WTC11 (cell line): ENCODE results near the gene LRMDA. TPM values are rescaled to one million over a fixed set of nuclear protein-coding genes. Genes with fewer than 3 reads are reported as not detected.

Experiments
- ATAC-seq: fragments of 200-7000 bp; cut with Tn5 transposase; 2 replicates; pipeline ENCODE4 v1.10.0; 2021; ENCODE audit warnings: mild to moderate bottlenecking, moderate library complexity
- CTCF ChIA-PET: fragments of 300-600 bp; sonication (Branson Sonifier 250); formaldehyde crosslinking; loops from one replicate; lab custom pipeline; 2021; ENCODE audit warnings: antibody characterized with exemption; lab: Charles Lee
- POLR2A ChIA-PET: fragments of 350-600 bp; sonication (Branson Sonifier 250); formaldehyde crosslinking; loops from one replicate; lab custom pipeline; 2021; ENCODE audit warnings: antibody characterized with exemption; lab: Charles Lee
- DNase-seq: peaks from one replicate; pipeline ENCODE4 v3.0.0; 2021; ENCODE audit warnings: low spot score
- H3K27ac Mint-ChIP-seq: 2 replicates; pipeline ENCODE4 v1.8.0; 2021; ENCODE audit warnings: mixed read lengths
- H3K27me3 Mint-ChIP-seq: 2 replicates; pipeline ENCODE4 v1.8.0; 2021; ENCODE audit warnings: low read depth, mild to moderate bottlenecking, moderate library complexity, mixed read lengths
- H3K36me3 Mint-ChIP-seq: 2 replicates; pipeline ENCODE4 v1.8.0; 2021; ENCODE audit warnings: mixed read lengths
- H3K4me1 Mint-ChIP-seq: 2 replicates; pipeline ENCODE4 v1.8.0; 2022; ENCODE audit warnings: mixed read lengths
- H3K4me3 Mint-ChIP-seq: 2 replicates; pipeline ENCODE4 v1.8.0; 2021; ENCODE audit warnings: mild to moderate bottlenecking, moderate library complexity, mixed read lengths
- H3K9me3 Mint-ChIP-seq: 2 replicates; pipeline ENCODE4 v1.8.0; 2021; ENCODE audit warnings: mixed read lengths
- AFF4 ChIP-seq: sonication (generic); formaldehyde crosslinking; IDR thresholded peaks from 2 replicates; pipeline ENCODE4 v1.8.1; 2023; ENCODE audit warnings: mild to moderate bottlenecking, missing genetic modification reagents, borderline replicate concordance
- ATF3 ChIP-seq: sonication (generic); formaldehyde crosslinking; conservative IDR thresholded peaks from 2 replicates; pipeline ENCODE4 v1.8.1; 2022; ENCODE audit warnings: mild to moderate bottlenecking, missing genetic modification reagents
- CREB1 ChIP-seq: sonication (generic); formaldehyde crosslinking; IDR thresholded peaks from 2 replicates; pipeline ENCODE4 v1.8.0; 2023; ENCODE audit warnings: mild to moderate bottlenecking, missing genetic modification reagents
- E2F5 ChIP-seq: sonication (generic); formaldehyde crosslinking; IDR thresholded peaks from 2 replicates; pipeline ENCODE4 v1.8.1; 2022; ENCODE audit warnings: mild to moderate bottlenecking, moderate library complexity, missing genetic modification reagents
- EMX1 ChIP-seq: fragments of 250-450 bp; sonication (Bioruptor Pico); IDR thresholded peaks from 2 replicates; pipeline ENCODE4 v1.8.0; 2021; ENCODE audit warnings: mild to moderate bottlenecking
- FOXJ3 ChIP-seq: sonication (generic); formaldehyde crosslinking; IDR thresholded peaks from 2 replicates; pipeline ENCODE4 v1.9.0; 2021; ENCODE audit warnings: missing genetic modification reagents, mild to moderate bottlenecking, borderline replicate concordance
- GABPB1 ChIP-seq: sonication (generic); formaldehyde crosslinking; IDR thresholded peaks from 2 replicates; pipeline ENCODE4 v1.8.1; 2023; ENCODE audit warnings: mild to moderate bottlenecking, missing genetic modification reagents
- IRF1 ChIP-seq: sonication (generic); formaldehyde crosslinking; IDR thresholded peaks from 2 replicates; pipeline ENCODE4 v1.8.0; 2023; ENCODE audit warnings: missing genetic modification reagents
- IRF2 ChIP-seq: sonication (generic); formaldehyde crosslinking; IDR thresholded peaks from 2 replicates; pipeline ENCODE4 v1.8.0; 2022; ENCODE audit warnings: low read depth, missing genetic modification reagents, borderline replicate concordance
- JAZF1 ChIP-seq: fragments of 250-450 bp; sonication (Bioruptor Pico); IDR thresholded peaks from 2 replicates; pipeline ENCODE4 v1.9.0; 2021; ENCODE audit warnings: moderate library complexity, mild to moderate bottlenecking, inconsistent platforms
- MYBL2 ChIP-seq: sonication (generic); formaldehyde crosslinking; IDR thresholded peaks from 2 replicates; pipeline ENCODE4 v1.8.1; 2023; ENCODE audit warnings: mild to moderate bottlenecking, moderate library complexity, missing genetic modification reagents
- NFE2L1 ChIP-seq: sonication (generic); formaldehyde crosslinking; IDR thresholded peaks from 2 replicates; pipeline ENCODE4 v1.8.1; 2023; ENCODE audit warnings: missing genetic modification reagents
- SMAD4 ChIP-seq: sonication (generic); formaldehyde crosslinking; IDR thresholded peaks from 2 replicates; pipeline ENCODE4 v1.8.0; 2022; ENCODE audit warnings: mild to moderate bottlenecking, missing genetic modification reagents
- SP1 ChIP-seq: sonication (generic); formaldehyde crosslinking; conservative IDR thresholded peaks from 2 replicates; pipeline ENCODE4 v1.8.1; 2022; ENCODE audit warnings: missing genetic modification reagents
- TCF7 ChIP-seq: sonication (generic); formaldehyde crosslinking; IDR thresholded peaks from 2 replicates; pipeline ENCODE4 v1.8.0; 2022; ENCODE audit warnings: mild to moderate bottlenecking, low read depth, missing genetic modification reagents, moderate library complexity
- ZBTB21 ChIP-seq: sonication (generic); formaldehyde crosslinking; IDR thresholded peaks from 2 replicates; pipeline ENCODE4 v1.8.1; 2023; ENCODE audit warnings: mild to moderate bottlenecking, missing genetic modification reagents, borderline replicate concordance
- ZBTB43 ChIP-seq: sonication (generic); formaldehyde crosslinking; IDR thresholded peaks from 2 replicates; pipeline ENCODE4 v1.8.1; 2023; ENCODE audit warnings: mild to moderate bottlenecking, missing genetic modification reagents
- ZNF121 ChIP-seq: sonication (generic); formaldehyde crosslinking; IDR thresholded peaks from 2 replicates; pipeline ENCODE4 v1.8.0; 2023; ENCODE audit warnings: missing genetic modification reagents
- ZNF232 ChIP-seq: sonication (generic); formaldehyde crosslinking; IDR thresholded peaks from 2 replicates; pipeline ENCODE4 v1.8.0; 2022; ENCODE audit warnings: mild to moderate bottlenecking, missing genetic modification reagents
- ZNF317 ChIP-seq: sonication (generic); formaldehyde crosslinking; IDR thresholded peaks from 2 replicates; pipeline ENCODE4 v1.8.1; 2023; ENCODE audit warnings: low read depth, mild to moderate bottlenecking, moderate library complexity, missing genetic modification reagents, borderline replicate concordance
- ZNF532 ChIP-seq: fragments of 250-450 bp; sonication (Bioruptor Pico); IDR thresholded peaks from 2 replicates; pipeline ENCODE4 v1.9.0; 2021; ENCODE audit warnings: mild to moderate bottlenecking, borderline replicate concordance
- ZNF671 ChIP-seq: fragments of 250-450 bp; sonication (Bioruptor Pico); IDR thresholded peaks from 2 replicates; pipeline ENCODE4 v1.8.0; 2021; ENCODE audit warnings: mild to moderate bottlenecking
- total RNA-seq: library from RNA; stranded (reverse); gene quantifications from 3 replicates; pipeline ENCODE4 v1.2.3, GENCODE V29; 2021

Gene LRMDA
- total RNA-seq, 1 experiment from 2014 or later: 0.92 TPM

GRCh38 chr10:75681334-75681733 lies 249.9 kb downstream of the LRMDA start:
- H3K27ac Mint-ChIP-seq: no peak overlapping the region
- POLR2A ChIA-PET: no interaction called here
- no peak for TF ChIP-seq ZNF317 (CRISPR knock-in tag)
- TF ChIP-seq ZBTB21 (CRISPR knock-in tag): no peak
- TF ChIP-seq IRF2: no peak
- TF ChIP-seq ZNF671: no peak
- TF ChIP-seq MYBL2 (CRISPR knock-in tag): no peak
- no peak for TF ChIP-seq NFE2L1 (CRISPR knock-in tag)
- no peak for TF ChIP-seq IRF1
- TF ChIP-seq ZBTB43: no peak
- no peak for TF ChIP-seq EMX1
- no peak for TF ChIP-seq ZNF232 (CRISPR knock-in tag)
- no peak for TF ChIP-seq ZNF121 (CRISPR knock-in tag)
- no peak for TF ChIP-seq TCF7
- no peak for TF ChIP-seq JAZF1
- no peak for TF ChIP-seq AFF4 (CRISPR knock-in tag)
- TF ChIP-seq SP1: no peak
- TF ChIP-seq, all 79 proteins: peak for 0
- no peaks in the 10 kb centered on the region for H3K27me3 Mint-ChIP-seq
- no peak for ATAC-seq
- H3K9me3 Mint-ChIP-seq: no peaks in the 10 kb centered on the region
- 0 out of 2 replicates have a peak, but pooled peaks cover 3% of the 10 kb centered on the region for H3K4me1 Mint-ChIP-seq
- CTCF ChIA-PET: no interaction called here
- H3K4me3 Mint-ChIP-seq: no peak overlapping the region
- no peak for DNase-seq
- H3K36me3 Mint-ChIP-seq: no peaks in the 10 kb centered on the region

GRCh38 chr10:75682649-75683557 lies 251.5 kb downstream of the LRMDA start:
- Mint-ChIP-seq H3K4me3 (no peak overlapping the region), H3K4me1 (0 out of 2 replicates have a peak, but pooled peaks cover 3% of the 10 kb centered on the region), H3K9me3 (peaks cover 14% of the 10 kb centered on the region), H3K27ac (no peak overlapping the region), H3K36me3 (peaks cover under 1% of the 10 kb centered on the region; the same call in 1 of the 2 replicates), H3K27me3 (no peaks in the 10 kb centered on the region; the same call in 1 of the 2 replicates)
- ChIA-PET POLR2A (no interaction called here), CTCF (no interaction called here)
- no peak for DNase-seq
- TF ChIP-seq ATF3 (CRISPR knock-in tag): no peak
- TF ChIP-seq SMAD4 (CRISPR knock-in tag): no peak
- TF ChIP-seq FOXJ3 (CRISPR knock-in tag): no peak
- TF ChIP-seq NFE2L1 (CRISPR knock-in tag): no peak
- TF ChIP-seq GABPB1 (CRISPR knock-in tag): no peak
- no peak for TF ChIP-seq E2F5 (CRISPR knock-in tag)
- TF ChIP-seq ZNF532 (CRISPR knock-in tag): no peak
- TF ChIP-seq CREB1 (CRISPR knock-in tag): no peak
- no peak for ATAC-seq
